ENCODE data around the gene AMBRA1.
"Not testable (repeated sequence)": the region's sequence is repeated elsewhere in the genome, so short reads cannot be mapped to it uniquely, and the experiment has no call there.

Gene AMBRA1

GRCh38 chr11:46373787-46374740 lies 219.8 kb downstream of the AMBRA1 start:
- H2BK5ac ChIP-seq (ENCODE audit: low read length): no peak overlapping the region
- no peak overlapping the region for H2BK15ac ChIP-seq (replicated peaks; ENCODE audit: low read depth)
- H3K36me3 ChIP-seq (ENCODE audit: control insufficient read depth, insufficient read depth, low read length): peaks cover 4% of the 10 kb centered on the region
- no peak for DNase-seq
- no peak overlapping the region for H3K23ac ChIP-seq (ENCODE audit: low read length)
- no peak overlapping the region for H3K9ac ChIP-seq (ENCODE audit: low read length)
- no peak overlapping the region for H3K27ac ChIP-seq (ENCODE audit: low read depth, low read length)
- no peak overlapping the region for H3K18ac ChIP-seq (ENCODE audit: low read length)
- H2AK5ac ChIP-seq (ENCODE audit: low read length): no peak overlapping the region
- H3K79me1 ChIP-seq (ENCODE audit: low read length): no peaks in the 10 kb centered on the region
- no peaks in the 10 kb centered on the region for H3K27me3 ChIP-seq (ENCODE audit: insufficient read depth, low read length, poor library complexity)
- H3K56ac ChIP-seq (ENCODE audit: low read length): no peak overlapping the region
- no CpG with 5 or more reads among the region's 30 CpGs for WGBS (ENCODE audit: extremely low coverage, insufficient coverage, low lambda C conversion rate)
- no peak overlapping the region for H3K4ac ChIP-seq (ENCODE audit: low read depth, low read length)
- no peak overlapping the region for H3K4me2 ChIP-seq (ENCODE audit: low read length)
- no peaks in the 10 kb centered on the region for H3K4me1 ChIP-seq (ENCODE audit: control insufficient read depth, low read depth, low read length)
- H4K5ac ChIP-seq (ENCODE audit: low read length): no peak overlapping the region
- no peak overlapping the region for H3K4me3 ChIP-seq (ENCODE audit: low read length)
- no peak overlapping the region for H2BK120ac ChIP-seq (ENCODE audit: low read depth, low read length)
- H4K8ac ChIP-seq (ENCODE audit: low read depth, low read length): no peak overlapping the region
- no peaks in the 10 kb centered on the region for H3K79me2 ChIP-seq (ENCODE audit: control insufficient read depth, insufficient read depth, low read length)

- H3K4me3 ChIP-seq (ENCODE audit: low read length); H4K8ac ChIP-seq (ENCODE audit: low read depth, low read length); H3K23ac ChIP-seq (ENCODE audit: low read length); H3K4me1 ChIP-seq (ENCODE audit: control insufficient read depth, low read depth, low read length); H2BK5ac ChIP-seq (ENCODE audit: low read length); H3K56ac ChIP-seq (ENCODE audit: low read length); H3K27me3 ChIP-seq (ENCODE audit: insufficient read depth, low read length, poor library complexity); H3K9ac ChIP-seq (ENCODE audit: low read length); H2BK15ac ChIP-seq (replicated peaks; ENCODE audit: low read depth); H2BK120ac ChIP-seq (ENCODE audit: low read depth, low read length); H4K5ac ChIP-seq (ENCODE audit: low read length); H3K27ac ChIP-seq (ENCODE audit: low read depth, low read length); H3K79me1 ChIP-seq (ENCODE audit: low read length); H3K18ac ChIP-seq (ENCODE audit: low read length); H3K4me2 ChIP-seq (ENCODE audit: low read length); H2AK5ac ChIP-seq (ENCODE audit: low read length); H3K4ac ChIP-seq (ENCODE audit: low read depth, low read length); H3K79me2 ChIP-seq (ENCODE audit: control insufficient read depth, insufficient read depth, low read length); H3K36me3 ChIP-seq (ENCODE audit: control insufficient read depth, insufficient read depth, low read length); DNase-seq: not testable (repeated sequence)
- no CpG with 5 or more reads among the region's 15 CpGs for WGBS (ENCODE audit: extremely low coverage, insufficient coverage, low lambda C conversion rate)
Measured at GRCh38 chr11:46372501-46372900, 221.3 kb downstream of the AMBRA1 start.

GRCh38 chr11:46372086-46372485 lies 221.7 kb downstream of the AMBRA1 start:
- Histone ChIP-seq H3K4ac (ENCODE audit: low read depth, low read length) (no peak overlapping the region), H3K18ac (ENCODE audit: low read length) (no peak overlapping the region), H4K5ac (ENCODE audit: low read length) (no peak overlapping the region), H3K4me1 (ENCODE audit: control insufficient read depth, low read depth, low read length) (no peaks in the 10 kb centered on the region), H3K56ac (ENCODE audit: low read length) (no peak overlapping the region), H3K36me3 (ENCODE audit: control insufficient read depth, insufficient read depth, low read length) (peaks cover 4% of the 10 kb centered on the region), H4K8ac (ENCODE audit: low read depth, low read length) (no peak overlapping the region), H2BK120ac (ENCODE audit: low read depth, low read length) (no peak overlapping the region), H3K27ac (ENCODE audit: low read depth, low read length) (no peak overlapping the region), H3K4me2 (ENCODE audit: low read length) (no peak overlapping the region), H3K79me2 (ENCODE audit: control insufficient read depth, insufficient read depth, low read length) (no peaks in the 10 kb centered on the region), H3K23ac (ENCODE audit: low read length) (no peak overlapping the region), H3K9ac (ENCODE audit: low read length) (no peak overlapping the region), H3K4me3 (ENCODE audit: low read length) (no peak overlapping the region), H2BK5ac (ENCODE audit: low read length) (no peak overlapping the region), H2AK5ac (ENCODE audit: low read length) (no peak overlapping the region), H2BK15ac (replicated peaks; ENCODE audit: low read depth) (no peak overlapping the region), H3K79me1 (ENCODE audit: low read length) (no peaks in the 10 kb centered on the region), H3K27me3 (ENCODE audit: insufficient read depth, low read length, poor library complexity) (no peaks in the 10 kb centered on the region)
- no CpG with 5 or more reads among the region's 10 CpGs for WGBS (ENCODE audit: extremely low coverage, insufficient coverage, low lambda C conversion rate)
- no peak for DNase-seq

GRCh38 chr11:46371262-46371661 lies 222.6 kb downstream of the AMBRA1 start:
- H3K79me2 ChIP-seq (ENCODE audit: control insufficient read depth, insufficient read depth, low read length); H2BK15ac ChIP-seq (replicated peaks; ENCODE audit: low read depth); H3K36me3 ChIP-seq (ENCODE audit: control insufficient read depth, insufficient read depth, low read length); H3K79me1 ChIP-seq (ENCODE audit: low read length); H3K4me3 ChIP-seq (ENCODE audit: low read length); H3K4ac ChIP-seq (ENCODE audit: low read depth, low read length); H3K27me3 ChIP-seq (ENCODE audit: insufficient read depth, low read length, poor library complexity); H3K23ac ChIP-seq (ENCODE audit: low read length); H3K18ac ChIP-seq (ENCODE audit: low read length); H4K5ac ChIP-seq (ENCODE audit: low read length); H3K4me2 ChIP-seq (ENCODE audit: low read length); DNase-seq; H3K9ac ChIP-seq (ENCODE audit: low read length); H2BK5ac ChIP-seq (ENCODE audit: low read length); H3K27ac ChIP-seq (ENCODE audit: low read depth, low read length); H3K4me1 ChIP-seq (ENCODE audit: control insufficient read depth, low read depth, low read length); H2BK120ac ChIP-seq (ENCODE audit: low read depth, low read length); H4K8ac ChIP-seq (ENCODE audit: low read depth, low read length); H2AK5ac ChIP-seq (ENCODE audit: low read length); H3K56ac ChIP-seq (ENCODE audit: low read length): not testable (repeated sequence)
- WGBS (ENCODE audit: extremely low coverage, insufficient coverage, low lambda C conversion rate): no CpG with 5 or more reads among the region's 19 CpGs

GRCh38 chr11:46370253-46370652 lies 223.6 kb downstream of the AMBRA1 start:
- no peaks in the 10 kb centered on the region for H3K36me3 ChIP-seq (ENCODE audit: control insufficient read depth, insufficient read depth, low read length)
- no peak overlapping the region for H3K9ac ChIP-seq (ENCODE audit: low read length)
- H4K8ac ChIP-seq (ENCODE audit: low read depth, low read length): no peak overlapping the region
- no CpG with 5 or more reads among the region's 13 CpGs for WGBS (ENCODE audit: extremely low coverage, insufficient coverage, low lambda C conversion rate)
- no peaks in the 10 kb centered on the region for H3K27me3 ChIP-seq (ENCODE audit: insufficient read depth, low read length, poor library complexity)
- no peak overlapping the region for H2BK5ac ChIP-seq (ENCODE audit: low read length)
- no peak overlapping the region for H2BK120ac ChIP-seq (ENCODE audit: low read depth, low read length)
- no peak for DNase-seq
- H2BK15ac ChIP-seq (replicated peaks; ENCODE audit: low read depth): no peak overlapping the region
- no peak overlapping the region for H3K4me3 ChIP-seq (ENCODE audit: low read length)
- no peak overlapping the region for H3K4ac ChIP-seq (ENCODE audit: low read depth, low read length)
- H3K79me1 ChIP-seq (ENCODE audit: low read length): no peaks in the 10 kb centered on the region
- H4K5ac ChIP-seq (ENCODE audit: low read length): no peak overlapping the region
- H3K56ac ChIP-seq (ENCODE audit: low read length): no peak overlapping the region
- no peaks in the 10 kb centered on the region for H3K79me2 ChIP-seq (ENCODE audit: control insufficient read depth, insufficient read depth, low read length)
- no peak overlapping the region for H3K18ac ChIP-seq (ENCODE audit: low read length)
- H3K4me1 ChIP-seq (ENCODE audit: control insufficient read depth, low read depth, low read length): no peaks in the 10 kb centered on the region
- H2AK5ac ChIP-seq (ENCODE audit: low read length): no peak overlapping the region
- H3K4me2 ChIP-seq (ENCODE audit: low read length): no peak overlapping the region
- H3K27ac ChIP-seq (ENCODE audit: low read depth, low read length): no peak overlapping the region
- no peak overlapping the region for H3K23ac ChIP-seq (ENCODE audit: low read length)
